ENCODE results near the gene ZNF536. TPM values are rescaled to one million over a fixed set of nuclear protein-coding genes. Genes with fewer than 3 reads are reported as not detected.

The ZNF536 gene
- total and polyA plus RNA-seq, 3 donors from 2014 or later, result 6.6 to 57.6 (median 35.1) TPM

- intact Hi-C loops (cut with DNase I; ENCODE audit: low total_unique reads), result no loop called here
Observed at GRCh38 chr19:30425885-30426838, 54.0 kb downstream of the ZNF536 start.

DNA sequence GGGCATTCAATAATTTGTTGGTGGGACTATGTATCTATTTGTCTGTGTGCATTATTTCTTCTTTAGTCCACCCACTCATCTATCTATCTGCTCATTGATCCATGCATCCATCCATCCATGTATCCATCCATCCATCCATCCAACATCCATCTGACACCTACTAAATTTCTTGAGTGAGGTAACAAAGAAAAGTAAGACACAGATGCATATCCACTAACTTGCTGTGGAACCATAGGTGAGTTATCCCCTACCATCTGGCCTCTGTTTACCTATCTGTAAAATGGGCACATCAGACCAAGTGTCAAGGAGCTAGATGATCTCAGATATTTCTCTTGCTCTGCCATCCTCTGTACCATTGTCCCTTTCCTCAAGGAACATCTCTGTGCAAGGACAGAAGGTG, 54.7 kb downstream of the ZNF536 start:
- H3K4me1 ChIP-seq, result no peaks in the 10 kb centered on the region
- no peaks in the 10 kb centered on the region for H3K27me3 ChIP-seq
- TF ChIP-seq CTCF (IDR thresholded peaks at IDR 0.05) (no peak), POLR2A (IDR thresholded peaks at IDR 0.05) (no peak)
- DNase-seq, result no peak
- H3K9me3 ChIP-seq, result no peaks in the 10 kb centered on the region
- no peaks in the 10 kb centered on the region for H3K36me3 ChIP-seq (ENCODE audit: low read depth, missing control alignments)
- no peak overlapping the region for H3K4me3 ChIP-seq
- H3K27ac ChIP-seq, result no peak overlapping the region
- intact Hi-C loops (cut with DNase I; ENCODE audit: low total_unique reads), result no loop called here

More at GRCh38 chr19:30425885-30426838, 54.0 kb downstream of the ZNF536 start:
- no peak for TF ChIP-seq CTCF (IDR thresholded peaks at IDR 0.05)
- no peak for TF ChIP-seq POLR2A (IDR thresholded peaks at IDR 0.05)
- WGBS, 2 donors, result 77 to 84% methylated on average over 9 of the region's 9 CpGs
- H3K4me3 ChIP-seq, result no peak overlapping the region
- no peaks in the 10 kb centered on the region for H3K4me1 ChIP-seq
- no peaks in the 10 kb centered on the region for H3K36me3 ChIP-seq (ENCODE audit: low read depth, missing control alignments)
- DNase-seq, result no peak
- H3K27me3 ChIP-seq, result no peaks in the 10 kb centered on the region
- H3K9me3 ChIP-seq, result no peaks in the 10 kb centered on the region
- no peak overlapping the region for H3K27ac ChIP-seq

- no peak overlapping the region for H3K27ac ChIP-seq
- no peak for DNase-seq
- no peaks in the 10 kb centered on the region for H3K27me3 ChIP-seq
- no peaks in the 10 kb centered on the region for H3K36me3 ChIP-seq (ENCODE audit: low read depth, missing control alignments)
- H3K9me3 ChIP-seq, result no peaks in the 10 kb centered on the region
- intact Hi-C loops (cut with DNase I; ENCODE audit: low total_unique reads), result no loop called here
- no peaks in the 10 kb centered on the region for H3K4me1 ChIP-seq
- H3K4me3 ChIP-seq, result no peak overlapping the region
- TF ChIP-seq CTCF (IDR thresholded peaks at IDR 0.05) (no peak), POLR2A (IDR thresholded peaks at IDR 0.05) (no peak)
- WGBS, 2 donors, result 69 to 94% methylated on average over 6 of the region's 6 CpGs
Observed at GRCh38 chr19:30428092-30428680, 56.0 kb downstream of the ZNF536 start.

- DNase-seq, result no peak
- no peaks in the 10 kb centered on the region for H3K27me3 ChIP-seq
- 79 to 83% methylated on average over 2 to 3 of the region's 3 CpGs for WGBS, 2 donors
- no peaks in the 10 kb centered on the region for H3K36me3 ChIP-seq (ENCODE audit: low read depth, missing control alignments)
- no peaks in the 10 kb centered on the region for H3K9me3 ChIP-seq
- intact Hi-C loops (cut with DNase I; ENCODE audit: low total_unique reads), result no loop called here
- no peak overlapping the region for H3K27ac ChIP-seq
- TF ChIP-seq POLR2A (IDR thresholded peaks at IDR 0.05), result no peak
- no peak for TF ChIP-seq CTCF (IDR thresholded peaks at IDR 0.05)
- H3K4me1 ChIP-seq, result no peaks in the 10 kb centered on the region
- H3K4me3 ChIP-seq, result no peak overlapping the region
Observed at GRCh38 chr19:30428844-30429243, 56.7 kb downstream of the ZNF536 start.
